ENCODE measurements around the gene GZMH. TPM values are rescaled to one million over a fixed set of nuclear protein-coding genes. Genes with fewer than 3 reads are reported as not detected.

The GZMH gene
- total and polyA plus RNA-seq, 2 of the 8 experiments (the other 6 are each of a cell fraction or from before 2014, with no cell fraction given) = not detected

DNA sequence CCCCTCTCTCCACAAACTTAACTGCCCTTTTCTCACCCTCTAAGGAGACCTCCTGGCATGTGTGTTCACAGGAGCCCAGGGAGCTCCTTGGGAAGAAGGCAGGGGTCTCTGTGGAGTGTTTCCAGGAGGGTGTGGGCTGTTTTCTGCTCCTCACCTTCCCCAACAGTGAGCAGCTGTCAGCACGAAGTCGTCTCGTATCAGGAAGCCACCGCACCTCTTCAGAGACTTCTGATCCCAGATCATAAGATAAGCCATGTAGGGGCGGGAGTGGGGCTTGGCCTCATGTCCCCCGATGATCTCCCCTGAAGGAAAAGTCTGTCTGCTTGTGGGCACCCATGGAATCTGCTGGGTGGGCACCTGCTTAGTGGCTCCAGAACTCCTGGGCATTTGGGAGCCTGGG, 23.3 kb upstream of the GZMH start (continued):
- TF ChIP-seq, protein P1, sequence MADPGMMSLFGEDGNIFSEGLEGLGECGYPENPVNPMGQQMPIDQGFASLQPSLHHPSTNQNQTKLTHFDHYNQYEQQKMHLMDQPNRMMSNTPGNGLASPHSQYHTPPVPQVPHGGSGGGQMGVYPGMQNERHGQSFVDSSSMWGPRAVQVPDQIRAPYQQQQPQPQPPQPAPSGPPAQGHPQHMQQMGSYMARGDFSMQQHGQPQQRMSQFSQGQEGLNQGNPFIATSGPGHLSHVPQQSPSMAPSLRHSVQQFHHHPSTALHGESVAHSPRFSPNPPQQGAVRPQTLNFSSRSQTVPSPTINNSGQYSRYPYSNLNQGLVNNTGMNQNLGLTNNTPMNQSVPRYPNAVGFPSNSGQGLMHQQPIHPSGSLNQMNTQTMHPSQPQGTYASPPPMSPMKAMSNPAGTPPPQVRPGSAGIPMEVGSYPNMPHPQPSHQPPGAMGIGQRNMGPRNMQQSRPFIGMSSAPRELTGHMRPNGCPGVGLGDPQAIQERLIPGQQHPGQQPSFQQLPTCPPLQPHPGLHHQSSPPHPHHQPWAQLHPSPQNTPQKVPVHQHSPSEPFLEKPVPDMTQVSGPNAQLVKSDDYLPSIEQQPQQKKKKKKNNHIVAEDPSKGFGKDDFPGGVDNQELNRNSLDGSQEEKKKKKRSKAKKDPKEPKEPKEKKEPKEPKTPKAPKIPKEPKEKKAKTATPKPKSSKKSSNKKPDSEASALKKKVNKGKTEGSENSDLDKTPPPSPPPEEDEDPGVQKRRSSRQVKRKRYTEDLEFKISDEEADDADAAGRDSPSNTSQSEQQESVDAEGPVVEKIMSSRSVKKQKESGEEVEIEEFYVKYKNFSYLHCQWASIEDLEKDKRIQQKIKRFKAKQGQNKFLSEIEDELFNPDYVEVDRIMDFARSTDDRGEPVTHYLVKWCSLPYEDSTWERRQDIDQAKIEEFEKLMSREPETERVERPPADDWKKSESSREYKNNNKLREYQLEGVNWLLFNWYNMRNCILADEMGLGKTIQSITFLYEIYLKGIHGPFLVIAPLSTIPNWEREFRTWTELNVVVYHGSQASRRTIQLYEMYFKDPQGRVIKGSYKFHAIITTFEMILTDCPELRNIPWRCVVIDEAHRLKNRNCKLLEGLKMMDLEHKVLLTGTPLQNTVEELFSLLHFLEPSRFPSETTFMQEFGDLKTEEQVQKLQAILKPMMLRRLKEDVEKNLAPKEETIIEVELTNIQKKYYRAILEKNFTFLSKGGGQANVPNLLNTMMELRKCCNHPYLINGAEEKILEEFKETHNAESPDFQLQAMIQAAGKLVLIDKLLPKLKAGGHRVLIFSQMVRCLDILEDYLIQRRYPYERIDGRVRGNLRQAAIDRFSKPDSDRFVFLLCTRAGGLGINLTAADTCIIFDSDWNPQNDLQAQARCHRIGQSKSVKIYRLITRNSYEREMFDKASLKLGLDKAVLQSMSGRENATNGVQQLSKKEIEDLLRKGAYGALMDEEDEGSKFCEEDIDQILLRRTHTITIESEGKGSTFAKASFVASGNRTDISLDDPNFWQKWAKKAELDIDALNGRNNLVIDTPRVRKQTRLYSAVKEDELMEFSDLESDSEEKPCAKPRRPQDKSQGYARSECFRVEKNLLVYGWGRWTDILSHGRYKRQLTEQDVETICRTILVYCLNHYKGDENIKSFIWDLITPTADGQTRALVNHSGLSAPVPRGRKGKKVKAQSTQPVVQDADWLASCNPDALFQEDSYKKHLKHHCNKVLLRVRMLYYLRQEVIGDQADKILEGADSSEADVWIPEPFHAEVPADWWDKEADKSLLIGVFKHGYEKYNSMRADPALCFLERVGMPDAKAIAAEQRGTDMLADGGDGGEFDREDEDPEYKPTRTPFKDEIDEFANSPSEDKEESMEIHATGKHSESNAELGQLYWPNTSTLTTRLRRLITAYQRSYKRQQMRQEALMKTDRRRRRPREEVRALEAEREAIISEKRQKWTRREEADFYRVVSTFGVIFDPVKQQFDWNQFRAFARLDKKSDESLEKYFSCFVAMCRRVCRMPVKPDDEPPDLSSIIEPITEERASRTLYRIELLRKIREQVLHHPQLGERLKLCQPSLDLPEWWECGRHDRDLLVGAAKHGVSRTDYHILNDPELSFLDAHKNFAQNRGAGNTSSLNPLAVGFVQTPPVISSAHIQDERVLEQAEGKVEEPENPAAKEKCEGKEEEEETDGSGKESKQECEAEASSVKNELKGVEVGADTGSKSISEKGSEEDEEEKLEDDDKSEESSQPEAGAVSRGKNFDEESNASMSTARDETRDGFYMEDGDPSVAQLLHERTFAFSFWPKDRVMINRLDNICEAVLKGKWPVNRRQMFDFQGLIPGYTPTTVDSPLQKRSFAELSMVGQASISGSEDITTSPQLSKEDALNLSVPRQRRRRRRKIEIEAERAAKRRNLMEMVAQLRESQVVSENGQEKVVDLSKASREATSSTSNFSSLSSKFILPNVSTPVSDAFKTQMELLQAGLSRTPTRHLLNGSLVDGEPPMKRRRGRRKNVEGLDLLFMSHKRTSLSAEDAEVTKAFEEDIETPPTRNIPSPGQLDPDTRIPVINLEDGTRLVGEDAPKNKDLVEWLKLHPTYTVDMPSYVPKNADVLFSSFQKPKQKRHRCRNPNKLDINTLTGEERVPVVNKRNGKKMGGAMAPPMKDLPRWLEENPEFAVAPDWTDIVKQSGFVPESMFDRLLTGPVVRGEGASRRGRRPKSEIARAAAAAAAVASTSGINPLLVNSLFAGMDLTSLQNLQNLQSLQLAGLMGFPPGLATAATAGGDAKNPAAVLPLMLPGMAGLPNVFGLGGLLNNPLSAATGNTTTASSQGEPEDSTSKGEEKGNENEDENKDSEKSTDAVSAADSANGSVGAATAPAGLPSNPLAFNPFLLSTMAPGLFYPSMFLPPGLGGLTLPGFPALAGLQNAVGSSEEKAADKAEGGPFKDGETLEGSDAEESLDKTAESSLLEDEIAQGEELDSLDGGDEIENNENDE (IDR thresholded peaks at IDR 0.05; ENCODE audit: insufficient replicate concordance, low read length) = no peak
- TF ChIP-seq, protein P2, sequence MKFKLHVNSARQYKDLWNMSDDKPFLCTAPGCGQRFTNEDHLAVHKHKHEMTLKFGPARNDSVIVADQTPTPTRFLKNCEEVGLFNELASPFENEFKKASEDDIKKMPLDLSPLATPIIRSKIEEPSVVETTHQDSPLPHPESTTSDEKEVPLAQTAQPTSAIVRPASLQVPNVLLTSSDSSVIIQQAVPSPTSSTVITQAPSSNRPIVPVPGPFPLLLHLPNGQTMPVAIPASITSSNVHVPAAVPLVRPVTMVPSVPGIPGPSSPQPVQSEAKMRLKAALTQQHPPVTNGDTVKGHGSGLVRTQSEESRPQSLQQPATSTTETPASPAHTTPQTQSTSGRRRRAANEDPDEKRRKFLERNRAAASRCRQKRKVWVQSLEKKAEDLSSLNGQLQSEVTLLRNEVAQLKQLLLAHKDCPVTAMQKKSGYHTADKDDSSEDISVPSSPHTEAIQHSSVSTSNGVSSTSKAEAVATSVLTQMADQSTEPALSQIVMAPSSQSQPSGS (IDR thresholded peaks at IDR 0.05; ENCODE audit: low read length) = no peak
- TF ChIP-seq TAF1 (IDR thresholded peaks at IDR 0.05; ENCODE audit: low read depth, low read length) = no peak
- TF ChIP-seq GTF2F1 (IDR thresholded peaks at IDR 0.05; ENCODE audit: borderline replicate concordance, low read depth, low read length) = no peak
- TF ChIP-seq HDAC6 (IDR thresholded peaks at IDR 0.05; ENCODE audit: low read depth, low read length) = no peak
- TF ChIP-seq ZNF274 (IDR thresholded peaks at IDR 0.05; ENCODE audit: borderline replicate concordance, extremely low read depth, low read length) = no peak
- no peak for TF ChIP-seq BACH1 (IDR thresholded peaks at IDR 0.05; ENCODE audit: low read length)
- TF ChIP-seq CHD2 (IDR thresholded peaks at IDR 0.05; ENCODE audit: low read length) = no peak
- TF ChIP-seq, protein P3, sequence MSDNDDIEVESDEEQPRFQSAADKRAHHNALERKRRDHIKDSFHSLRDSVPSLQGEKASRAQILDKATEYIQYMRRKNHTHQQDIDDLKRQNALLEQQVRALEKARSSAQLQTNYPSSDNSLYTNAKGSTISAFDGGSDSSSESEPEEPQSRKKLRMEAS (IDR thresholded peaks at IDR 0.05) = no peak
- TF ChIP-seq ASH2L (IDR thresholded peaks at IDR 0.05; ENCODE audit: low read length) = no peak
